HG02642 (cell line): ENCODE data around the gene CHSY1.
A peak's percentile ranks its signal among the peaks of the same experiment; 100 is the strongest.

Experiments
- ATAC-seq: cut with Tn5 transposase; IDR thresholded peaks from one replicate; pipeline ENCODE4 v1.9.1; 2021; ENCODE audit warnings: mild to moderate bottlenecking; ENCODE audit not compliant: unreplicated experiment, poor library complexity

The CHSY1 gene

DNA sequence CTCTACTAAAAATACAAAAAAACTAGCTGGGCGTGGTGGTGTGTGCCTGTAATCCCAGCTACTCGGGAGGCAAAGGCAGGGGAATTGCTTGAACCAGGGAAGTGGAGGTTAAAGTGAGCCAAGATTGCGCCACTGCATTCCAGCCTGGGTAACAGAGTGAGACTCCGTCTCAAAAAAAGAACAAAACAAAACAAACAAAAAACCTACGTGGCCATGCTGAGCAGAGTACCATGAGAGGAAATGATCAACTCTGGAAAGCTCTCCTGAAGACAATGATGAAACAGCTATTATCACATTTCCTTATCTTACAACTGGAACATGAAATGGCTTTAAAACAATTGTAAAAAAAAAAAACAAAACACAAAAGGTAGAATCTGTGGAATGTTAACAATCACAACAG lies 75.2 kb downstream of the CHSY1 start:
- no peak for ATAC-seq

DNA sequence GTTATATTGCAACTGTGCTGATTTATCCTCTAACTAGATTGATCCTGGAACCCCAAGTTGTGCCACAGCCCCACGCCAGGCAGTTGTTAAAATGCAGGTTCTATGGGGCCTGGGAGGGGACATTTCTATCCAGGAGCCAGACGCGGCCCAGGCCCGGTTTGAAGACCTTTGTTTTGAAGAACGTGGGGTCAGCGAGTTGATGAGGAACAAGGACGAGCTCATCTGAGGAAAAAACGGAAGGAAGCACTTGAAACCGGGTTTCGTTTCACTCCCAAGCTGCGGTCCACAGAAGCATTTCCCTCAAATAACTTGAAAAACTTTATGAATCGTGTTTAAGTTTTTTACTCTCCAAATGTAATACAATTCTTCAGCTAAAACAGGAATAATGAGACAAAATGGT lies 76.4 kb downstream of the CHSY1 start:
- no peak for ATAC-seq

DNA sequence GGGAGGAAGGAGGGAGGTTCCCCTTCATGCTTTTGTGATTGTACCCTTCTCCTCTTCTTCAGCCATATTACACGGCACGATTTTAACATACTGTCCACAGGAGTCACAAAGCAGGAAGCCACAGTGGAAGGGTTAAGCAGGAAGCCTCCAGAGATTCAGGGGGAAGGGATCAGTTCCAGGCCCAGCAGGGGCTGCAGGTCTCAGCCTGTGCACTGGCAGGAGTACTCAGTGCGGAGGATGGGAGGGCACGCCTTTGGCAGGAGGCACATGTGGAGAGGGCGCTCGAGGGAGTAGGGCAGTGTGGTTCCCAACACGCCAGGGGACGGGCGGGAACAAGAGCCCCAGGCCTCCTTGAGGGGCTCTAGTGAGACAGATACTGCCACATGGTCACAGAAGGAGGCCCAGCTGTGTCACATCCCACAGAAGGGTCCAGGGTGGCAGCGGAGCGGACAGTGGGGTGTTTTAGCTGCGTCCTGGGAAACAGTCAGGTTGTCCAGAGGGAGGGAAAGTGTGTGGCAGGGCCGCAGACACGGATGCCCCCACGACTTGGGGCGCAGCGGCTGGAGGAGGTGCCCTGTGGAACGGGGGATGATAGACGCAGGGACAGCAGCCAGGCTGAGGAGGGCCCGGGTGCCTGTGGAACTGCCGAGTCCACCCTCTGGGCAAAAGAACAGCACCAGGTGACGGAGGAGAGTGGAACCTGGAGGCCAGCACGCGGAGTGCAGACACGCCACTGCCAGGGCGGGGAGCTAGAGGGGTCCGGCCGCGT lies 77.5 kb downstream of the CHSY1 start:
- ATAC-seq, result no peak

DNA sequence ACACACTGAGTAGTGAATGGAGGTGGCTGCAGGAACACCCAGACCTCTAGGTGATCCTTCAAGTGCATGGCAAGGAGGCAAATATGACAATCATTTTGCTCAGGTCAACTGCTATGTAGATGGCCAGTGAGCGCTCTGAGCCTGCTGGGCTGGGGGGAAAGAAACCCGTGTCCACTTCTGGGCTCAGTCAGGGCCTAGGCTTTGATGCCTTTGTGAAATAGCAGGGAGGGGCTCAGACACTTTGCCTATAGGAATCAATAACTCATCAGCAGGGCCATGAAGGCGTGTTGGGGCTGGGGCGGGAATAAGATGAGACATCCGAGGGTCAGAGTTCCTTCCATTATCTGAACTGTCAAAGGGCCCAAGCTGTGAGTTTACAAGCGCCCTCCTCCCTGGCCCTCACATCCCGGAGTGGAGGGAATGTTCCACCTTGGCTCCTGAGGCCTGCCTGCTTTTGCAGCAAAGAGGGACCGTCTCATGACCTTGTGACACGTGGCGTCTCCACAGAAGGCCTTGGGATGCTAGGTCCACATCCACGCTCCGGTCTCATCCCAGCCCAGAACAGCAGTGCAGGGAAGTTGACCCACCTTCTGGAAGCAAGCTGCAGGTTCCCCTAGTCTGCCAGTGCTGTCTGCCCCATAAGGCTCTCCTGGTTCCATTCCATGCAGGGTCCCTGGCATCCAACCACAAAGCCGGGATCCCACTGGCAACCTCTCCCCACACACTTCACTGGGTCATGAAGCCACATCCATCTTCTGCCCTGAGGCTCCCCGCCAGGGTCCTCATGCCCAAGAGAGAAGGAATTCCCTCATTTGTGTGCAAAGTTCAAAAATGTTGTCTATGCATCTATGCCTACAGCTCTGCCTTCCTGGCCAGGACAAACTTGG lies 78.4 kb downstream of the CHSY1 start:
- no peak for ATAC-seq

DNA sequence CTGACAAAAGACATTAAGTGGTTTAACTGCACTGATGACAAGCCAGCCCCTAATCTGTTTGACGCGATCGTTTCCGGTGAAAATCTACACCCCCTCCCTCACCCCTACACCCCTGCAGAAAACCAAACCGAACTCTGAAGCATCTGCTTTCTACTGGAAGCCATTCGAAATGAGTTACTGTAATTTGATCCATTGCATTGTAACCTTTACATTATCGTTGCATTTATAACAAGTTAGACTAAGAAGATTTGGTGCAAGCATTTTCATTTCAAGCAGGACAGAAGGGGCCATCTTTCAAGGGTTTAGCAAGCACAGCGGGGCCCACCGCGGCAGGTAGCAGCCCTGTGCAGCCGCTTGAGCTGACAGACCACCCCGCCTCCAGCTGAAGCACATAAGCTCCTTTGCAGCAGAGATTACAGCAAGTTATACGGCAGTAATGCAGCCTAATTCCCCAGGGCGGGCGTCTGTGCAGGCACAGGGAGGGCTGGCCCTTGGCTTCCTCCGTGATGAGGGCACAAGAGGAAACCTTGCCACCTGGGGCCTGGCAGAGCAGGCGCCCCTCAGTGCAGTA lies 79.3 kb downstream of the CHSY1 start:
- ATAC-seq, result no peak

DNA sequence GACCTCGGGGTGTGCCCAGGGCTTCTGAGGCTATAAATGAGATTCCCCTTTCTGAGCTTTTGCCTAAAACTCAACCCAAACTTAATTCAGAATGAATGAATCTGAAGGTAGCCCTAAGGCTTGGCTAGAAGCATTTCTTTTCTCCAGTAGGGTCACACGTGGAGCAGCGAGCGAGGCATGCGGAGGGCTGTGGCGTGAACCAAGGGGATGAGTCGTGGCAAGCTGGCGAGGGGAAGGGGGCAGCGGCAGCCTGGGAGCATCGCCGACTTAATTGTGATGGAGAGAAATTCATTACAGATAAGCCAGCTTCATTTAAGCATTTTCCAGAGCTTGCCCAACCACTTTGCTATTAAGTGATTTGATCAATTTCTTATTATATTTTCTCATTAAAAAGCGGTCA lies 79.9 kb downstream of the CHSY1 start:
- no peak for ATAC-seq

DNA sequence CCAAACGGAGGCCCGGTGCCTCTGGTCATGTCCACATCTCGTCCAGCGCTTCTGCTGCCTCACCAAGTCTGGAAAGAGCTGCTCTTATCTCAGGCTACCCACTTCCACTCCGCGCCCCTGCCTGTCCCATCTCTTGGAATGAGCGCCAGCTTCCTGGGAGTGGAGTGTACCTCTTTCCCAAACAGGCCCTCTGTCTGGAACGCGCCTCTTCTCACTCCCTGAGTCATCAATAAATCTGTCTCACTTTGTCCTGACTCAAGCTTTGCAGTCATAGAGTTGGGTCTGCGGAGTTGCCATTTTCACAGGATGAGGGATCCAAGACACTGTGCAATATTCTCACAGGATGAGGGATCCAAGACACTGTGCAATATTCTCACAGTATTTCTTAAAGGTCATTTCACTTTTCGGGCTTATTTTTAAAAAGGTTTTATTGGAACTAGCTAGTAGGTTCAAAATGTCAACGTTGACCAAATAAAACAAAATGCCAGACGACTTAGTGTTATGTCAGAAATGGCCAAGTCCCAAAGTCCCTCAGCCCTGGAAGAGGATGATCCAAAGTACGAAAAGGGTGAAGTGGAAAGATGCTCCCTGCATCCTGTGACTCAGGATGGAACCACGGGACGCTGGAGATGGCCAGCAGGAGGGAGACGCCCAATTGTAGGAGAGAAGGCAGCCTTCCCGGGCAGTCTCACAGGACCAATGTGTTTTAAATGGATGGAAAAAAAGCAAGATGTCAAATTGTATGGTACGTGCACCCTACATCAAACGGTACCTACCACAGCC lies 81.1 kb downstream of the CHSY1 start:
- ATAC-seq, result no peak

DNA sequence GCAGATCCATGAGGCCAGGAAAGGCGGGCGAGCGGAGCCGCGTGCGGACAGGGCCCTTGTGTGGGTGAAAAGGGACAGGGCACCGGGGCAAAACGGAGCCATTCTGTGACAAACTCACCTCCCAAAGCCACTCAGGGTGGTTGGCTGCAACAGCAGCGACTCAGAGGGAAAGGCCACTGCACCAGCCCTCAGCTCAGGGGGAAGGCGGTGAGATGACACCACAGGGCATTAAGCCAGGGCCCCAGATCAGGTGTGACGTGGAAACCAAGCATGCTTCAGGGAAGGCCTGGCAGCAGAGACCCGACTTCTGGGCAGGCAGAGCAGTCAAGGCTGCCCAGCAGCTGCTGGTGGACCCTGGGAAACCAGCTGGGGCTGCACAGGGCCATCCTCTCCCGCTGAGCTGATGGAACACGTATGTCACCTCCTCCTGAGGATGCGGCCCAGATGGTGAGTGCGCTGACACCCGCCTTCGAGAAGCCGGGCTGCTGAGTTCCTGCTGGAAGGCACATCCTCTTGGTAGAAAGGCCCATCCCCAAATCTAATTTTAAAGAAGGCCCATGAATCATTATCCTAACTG lies 82.3 kb downstream of the CHSY1 start:
- no peak for ATAC-seq

DNA sequence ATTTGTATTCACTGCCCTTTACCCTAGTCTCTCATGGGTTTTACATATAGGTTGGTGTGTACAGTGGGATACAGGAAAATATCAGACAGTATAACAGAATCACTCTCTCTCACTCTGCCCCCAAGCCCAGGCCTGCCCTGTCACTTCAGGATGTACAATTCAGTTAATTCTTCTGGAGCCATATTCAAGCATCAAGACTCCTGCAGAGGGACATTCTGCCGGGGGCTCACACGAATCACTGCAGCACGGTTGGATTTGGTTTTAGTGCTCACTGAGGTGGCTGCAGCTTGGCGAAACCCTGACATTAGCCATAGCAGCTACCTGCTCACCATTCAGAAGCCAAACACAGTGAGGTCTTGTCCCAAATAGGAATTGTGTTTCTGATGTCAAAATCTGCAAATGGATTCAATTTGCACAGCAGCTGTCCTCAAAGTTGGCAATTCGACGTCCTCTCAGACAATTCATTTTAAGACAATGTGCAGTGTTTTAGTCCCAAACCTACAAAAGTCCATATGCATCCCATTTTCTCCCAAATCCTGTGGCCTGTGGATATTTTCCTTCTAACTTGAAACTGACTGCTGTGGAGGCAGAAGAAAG lies 82.9 kb downstream of the CHSY1 start:
- no peak for ATAC-seq

DNA sequence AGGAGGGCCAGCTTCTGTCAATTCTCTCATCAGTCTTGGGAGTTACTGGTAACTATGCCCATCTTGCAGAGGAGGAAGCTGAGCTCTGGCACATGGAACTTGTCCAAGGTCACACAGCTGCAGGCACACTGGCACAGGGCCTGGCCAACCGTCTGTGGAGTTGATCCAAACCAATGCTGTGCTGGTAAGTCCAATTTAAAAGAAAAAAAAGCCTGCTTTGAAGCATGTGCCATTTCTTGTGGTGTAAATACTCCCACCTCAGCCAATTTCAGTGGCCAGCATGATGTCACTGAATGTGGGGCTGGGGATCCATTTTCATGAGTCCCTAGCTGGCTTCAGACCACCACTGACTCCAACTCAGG lies 83.4 kb downstream of the CHSY1 start:
- no peak for ATAC-seq

DNA sequence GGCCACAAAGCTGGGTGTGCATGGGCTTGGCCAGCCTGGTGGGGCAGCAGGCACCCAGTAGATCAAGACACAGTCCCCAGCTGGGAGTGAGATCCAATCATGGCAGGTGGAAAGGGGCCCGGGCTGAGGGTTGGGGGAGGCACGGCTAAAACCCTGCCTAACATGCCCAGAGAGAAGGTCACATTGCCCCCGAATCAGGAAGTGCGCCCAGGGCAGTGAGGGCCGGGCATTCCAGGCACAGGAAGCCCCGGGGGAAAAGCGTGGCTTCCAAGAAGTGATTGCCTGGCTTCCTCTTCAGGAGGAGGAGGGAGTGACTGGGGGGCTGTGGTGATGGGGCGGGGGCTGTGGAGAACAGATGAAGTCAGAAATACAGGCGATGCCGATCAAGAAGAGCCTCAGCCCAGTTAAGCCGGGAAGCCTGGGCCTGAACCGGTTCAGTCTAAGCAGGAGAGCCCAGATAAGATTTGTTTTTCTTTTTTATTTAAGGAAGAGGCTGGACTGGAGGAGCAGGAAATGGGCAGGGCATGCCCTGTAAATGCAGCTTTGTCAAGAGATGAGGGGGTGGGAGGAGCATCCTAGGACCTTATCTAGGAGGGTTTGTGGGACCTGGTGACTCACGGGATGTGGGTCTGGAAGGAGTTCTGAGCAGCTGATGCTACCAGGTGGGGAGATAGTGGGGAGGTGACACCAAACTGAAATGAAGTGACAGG lies 83.9 kb downstream of the CHSY1 start:
- peak; percentile 55 for ATAC-seq

DNA sequence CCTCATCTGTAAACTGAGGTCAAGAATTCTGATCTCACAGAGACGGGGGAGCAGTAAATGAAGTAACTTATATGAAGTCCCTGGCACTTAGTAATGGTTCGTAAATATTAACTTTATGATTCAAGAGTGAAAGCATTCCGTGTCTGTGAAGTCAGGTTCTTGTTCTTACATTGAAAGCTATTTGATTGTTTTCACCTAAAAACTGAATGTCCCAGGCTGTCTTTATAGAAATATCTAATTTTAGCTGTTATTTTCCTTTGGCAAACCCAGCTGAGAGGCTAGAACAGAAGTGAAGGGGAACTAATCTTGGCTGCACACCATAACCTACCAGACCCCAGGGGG lies 84.5 kb downstream of the CHSY1 start:
- no peak for ATAC-seq

DNA sequence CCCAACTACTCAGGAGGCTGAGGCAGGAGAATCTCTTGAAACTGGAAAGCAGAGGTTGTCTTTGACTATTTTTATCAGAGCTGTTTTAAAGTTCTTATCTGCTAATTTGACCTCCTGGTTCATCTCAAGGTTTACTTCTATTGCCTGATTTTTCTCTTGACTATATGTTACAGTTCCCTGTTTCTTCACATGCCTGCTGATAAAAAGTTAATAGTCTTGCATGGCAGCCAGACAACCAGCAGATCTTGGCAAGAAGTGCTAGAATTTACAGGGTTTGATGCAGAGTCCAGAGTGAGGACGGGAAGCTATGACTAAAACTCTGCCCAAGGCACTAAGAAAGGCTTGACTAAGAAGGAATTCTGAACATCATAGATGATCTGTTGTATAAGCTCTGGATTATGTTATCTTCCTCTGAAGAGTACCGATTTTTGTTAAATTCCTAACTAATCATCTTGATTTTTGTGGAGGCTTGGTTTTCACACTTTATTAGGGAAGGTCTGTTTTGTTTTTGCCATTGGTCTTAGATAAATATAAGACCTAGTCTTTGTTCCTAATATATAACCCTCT lies 85.9 kb downstream of the CHSY1 start:
- no peak for ATAC-seq

DNA sequence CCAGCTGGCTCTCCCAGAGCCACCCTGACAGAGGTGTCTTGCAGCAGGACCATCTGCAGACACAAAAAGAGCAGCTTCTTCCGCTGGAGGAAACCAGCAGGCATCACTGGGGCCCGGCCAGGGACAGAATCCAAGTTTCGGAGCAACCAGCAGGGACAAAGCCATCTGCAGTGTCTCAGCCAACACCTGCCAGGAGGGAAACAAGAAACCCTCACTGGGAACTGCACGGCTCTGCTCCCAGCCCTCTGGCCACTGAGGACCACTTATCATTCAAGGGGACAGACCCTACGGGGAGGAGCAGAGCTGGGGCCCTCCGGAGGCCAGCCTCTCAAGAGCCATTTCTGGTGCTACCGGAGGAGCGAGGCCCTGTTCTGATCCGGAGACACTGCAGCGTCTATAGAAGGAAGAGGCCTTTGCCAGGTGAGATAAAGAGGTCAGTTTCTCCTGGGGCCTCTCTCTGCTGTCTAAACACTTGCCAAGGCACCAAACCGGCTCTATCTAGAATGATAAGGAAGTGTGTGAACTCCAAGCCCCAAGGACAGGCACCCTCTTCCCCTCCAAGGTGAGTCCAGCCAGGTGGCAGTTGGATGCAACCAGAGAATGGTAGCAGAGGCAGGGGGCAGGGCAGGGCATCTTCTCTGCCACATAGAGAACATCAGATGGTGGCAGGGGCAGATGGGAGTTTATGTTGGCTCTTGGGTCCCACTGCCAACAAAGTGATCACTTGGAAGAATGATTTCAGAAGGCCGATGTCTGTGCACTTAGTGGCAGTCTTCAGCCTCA lies 89.0 kb downstream of the CHSY1 start:
- ATAC-seq, result no peak

DNA sequence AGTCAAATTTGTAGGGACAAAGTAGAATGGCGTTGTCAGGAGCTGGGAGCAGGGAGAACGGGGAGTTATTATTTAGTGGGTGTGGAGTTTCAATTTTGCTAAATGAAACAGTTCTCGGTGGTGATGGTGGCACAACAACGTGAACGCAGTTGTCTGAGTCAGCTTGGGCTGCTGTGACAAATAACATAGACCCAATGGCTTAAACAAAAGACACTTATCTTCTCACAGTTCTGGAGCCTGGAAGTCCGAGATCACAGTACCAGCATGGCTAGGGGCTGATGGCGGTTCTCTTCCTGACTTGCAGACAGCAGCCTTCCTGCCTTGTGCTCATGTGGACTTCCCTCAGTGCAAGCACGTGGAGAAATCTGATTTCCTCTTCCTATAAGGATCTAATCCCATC lies 90.2 kb downstream of the CHSY1 start:
- ATAC-seq, result no peak

DNA sequence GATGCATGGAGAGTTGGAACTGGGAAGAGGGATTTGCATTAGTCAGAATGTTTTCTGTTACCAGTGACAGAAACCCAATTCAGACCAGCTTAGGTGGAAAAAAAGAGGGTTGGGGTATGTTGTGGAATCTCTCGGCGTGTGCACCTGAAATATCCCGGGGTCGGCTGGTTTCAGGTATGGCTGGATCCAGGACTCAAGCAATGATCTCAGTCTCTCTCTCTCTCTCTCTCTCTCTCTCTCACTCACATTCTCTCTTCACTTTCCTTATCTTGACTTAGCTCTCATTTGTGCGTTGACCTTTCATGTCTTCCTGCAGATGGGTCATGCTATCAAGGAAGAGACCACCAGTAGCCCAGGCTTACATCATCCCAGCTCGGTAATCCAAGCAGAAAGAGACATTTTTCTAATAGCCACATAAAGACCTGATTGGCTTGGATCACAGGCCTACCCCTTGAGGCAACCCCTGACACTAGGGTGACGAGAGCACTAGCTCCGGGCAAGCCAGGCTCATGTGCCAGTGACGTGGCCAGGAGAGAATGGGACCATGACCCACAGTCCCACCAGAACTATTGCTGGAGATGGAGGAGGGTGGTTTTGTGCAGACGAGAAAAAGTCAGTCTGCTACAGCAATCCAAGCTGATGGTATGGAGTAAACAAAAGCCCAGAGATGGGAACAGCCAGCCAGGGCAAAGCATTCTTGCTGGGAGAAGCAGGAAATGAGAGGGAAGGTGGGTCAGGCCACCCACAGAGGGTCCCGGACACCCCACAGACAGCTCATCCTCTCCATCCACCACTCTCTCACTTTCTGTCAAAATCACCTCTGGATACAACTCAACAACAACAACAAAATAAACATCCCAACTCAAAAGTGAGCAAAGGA lies 91.7 kb downstream of the CHSY1 start:
- ATAC-seq, result no peak
